Epithelial cell of proximal tubule (primary cell): ENCODE data around the gene RUNDC3A. TPM values are rescaled to one million over a fixed set of nuclear protein-coding genes. Genes with fewer than 3 reads are reported as not detected.

Experiments
- DNase-seq: peaks from one replicate; pipeline ENCODE4 v3.0.0-alpha.2; 2011; ENCODE audit warnings: low read depth
- H3K4me3 ChIP-seq: 2 replicates; pipeline ENCODE4 v1.5.1; 2011; ENCODE audit warnings: low read depth, mild to moderate bottlenecking, low read length
- CTCF ChIP-seq: conservative IDR thresholded peaks from 2 replicates; pipeline ENCODE4 v1.5.1; 2012; ENCODE audit warnings: low read depth, mild to moderate bottlenecking, low read length
- total RNA-seq: library from RNA; depleted of rRNA; stranded (reverse); fragments of >200 nt; gene quantifications from 2 replicates; pipeline ENCODE4 v1.2.3, GENCODE V29; 2015

The RUNDC3A gene
- total RNA-seq, 1 donor from 2014 or later: 2.2 TPM

GRCh38 chr17:44367231-44367979, 59.0 kb downstream of the RUNDC3A start:
- no peak for TF ChIP-seq CTCF
- H3K4me3 ChIP-seq: no peak overlapping the region
- no peak for DNase-seq

Other genes with a start within 250 kb of the RUNDC3A start
- 58.5 and 75.8 TPM in 2 replicates for gene LSM12, start 241.9 kb upstream of the RUNDC3A start, total RNA-seq
- 42.4 and 56.7 TPM in 2 replicates for gene G6PC3, start 237.9 kb upstream of the RUNDC3A start, total RNA-seq
- gene HDAC5, start 185.0 kb upstream of the RUNDC3A start, total RNA-seq: 7.3 and 13.5 TPM in 2 replicates
- gene HROB, start 166.7 kb upstream of the RUNDC3A start, total RNA-seq: 12.0 and 12.9 TPM in 2 replicates
- gene ASB16, start 137.9 kb upstream of the RUNDC3A start, total RNA-seq: not detected in 2 replicates
- gene TMUB2, start 121.6 kb upstream of the RUNDC3A start, total RNA-seq: 19.1 and 26.3 TPM in 2 replicates
- gene ATXN7L3, start 108.7 kb upstream of the RUNDC3A start, total RNA-seq: 40.2 and 61.4 TPM in 2 replicates
- gene UBTF, start 88.9 kb upstream of the RUNDC3A start, total RNA-seq: 37.5 and 57.4 TPM in 2 replicates
- not detected in 2 replicates for gene SLC4A1, start 40.5 kb upstream of the RUNDC3A start, total RNA-seq
- 161 and 197 TPM in 2 replicates for gene SLC25A39, start 16.2 kb downstream of the RUNDC3A start, total RNA-seq
- 195 and 567 TPM in 2 replicates for gene GRN, start 36.7 kb downstream of the RUNDC3A start, total RNA-seq
- 8.0 and 15.0 TPM in 2 replicates for gene FAM171A2, start 55.3 kb downstream of the RUNDC3A start, total RNA-seq
- gene ITGA2B, start 81.0 kb downstream of the RUNDC3A start, total RNA-seq: 0.14 and 0.81 TPM in 2 replicates
- gene GPATCH8, start 194.8 kb downstream of the RUNDC3A start, total RNA-seq: 12.6 and 13.7 TPM in 2 replicates
- 4.1 and 9.2 TPM in 2 replicates for gene FZD2, start 248.9 kb downstream of the RUNDC3A start, total RNA-seq